HG02970 (cell line): Measurements from ENCODE around the gene COPE.
"Not testable (repeated sequence)": the region's sequence is repeated elsewhere in the genome, so short reads cannot be mapped to it uniquely, and the experiment has no call there.

Source experiments
- ATAC-seq: cut with Tn5 transposase; IDR thresholded peaks from one replicate; pipeline ENCODE4 v1.9.1; 2021; ENCODE audit warnings: mild to moderate bottlenecking, moderate library complexity, moderate number of reproducible peaks; ENCODE audit not compliant: unreplicated experiment, low FRiP score

COPE gene

DNA sequence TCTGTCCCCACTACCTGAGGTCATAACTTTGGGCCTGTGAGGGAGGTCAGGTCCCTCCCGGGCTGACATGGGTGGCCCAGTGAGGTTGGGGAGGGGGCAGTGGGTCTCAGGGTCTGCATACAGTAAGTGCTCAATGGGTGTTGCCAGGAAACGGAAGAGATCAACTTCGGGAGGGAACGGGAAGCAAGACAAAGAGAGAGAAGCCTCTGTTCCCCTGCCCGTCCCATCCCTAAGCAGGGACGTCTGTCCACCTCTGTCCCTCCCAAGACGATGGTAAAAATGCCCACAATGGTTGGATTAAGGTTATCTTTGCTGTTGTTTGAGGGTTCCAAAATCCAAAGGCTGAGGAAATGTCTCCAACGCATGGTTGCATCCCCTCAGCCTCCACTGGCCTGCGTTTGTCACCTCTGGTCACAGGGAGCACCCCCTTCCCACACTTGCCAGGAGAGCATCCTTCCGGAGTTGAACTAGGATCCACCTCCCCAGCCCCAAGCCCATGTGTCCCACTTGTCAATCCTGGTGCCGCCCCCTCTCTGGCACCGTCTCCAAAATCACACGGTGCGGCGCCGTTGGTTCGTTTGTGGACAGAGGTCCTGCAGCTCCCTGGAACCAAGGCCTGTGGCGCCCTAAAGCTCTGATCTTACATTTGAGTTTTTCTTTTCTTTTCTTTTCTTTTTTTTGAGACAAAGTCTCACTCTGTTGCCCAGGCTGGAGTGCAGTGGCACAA lies 22.6 kb upstream of the COPE start:
- ATAC-seq: no peak

DNA sequence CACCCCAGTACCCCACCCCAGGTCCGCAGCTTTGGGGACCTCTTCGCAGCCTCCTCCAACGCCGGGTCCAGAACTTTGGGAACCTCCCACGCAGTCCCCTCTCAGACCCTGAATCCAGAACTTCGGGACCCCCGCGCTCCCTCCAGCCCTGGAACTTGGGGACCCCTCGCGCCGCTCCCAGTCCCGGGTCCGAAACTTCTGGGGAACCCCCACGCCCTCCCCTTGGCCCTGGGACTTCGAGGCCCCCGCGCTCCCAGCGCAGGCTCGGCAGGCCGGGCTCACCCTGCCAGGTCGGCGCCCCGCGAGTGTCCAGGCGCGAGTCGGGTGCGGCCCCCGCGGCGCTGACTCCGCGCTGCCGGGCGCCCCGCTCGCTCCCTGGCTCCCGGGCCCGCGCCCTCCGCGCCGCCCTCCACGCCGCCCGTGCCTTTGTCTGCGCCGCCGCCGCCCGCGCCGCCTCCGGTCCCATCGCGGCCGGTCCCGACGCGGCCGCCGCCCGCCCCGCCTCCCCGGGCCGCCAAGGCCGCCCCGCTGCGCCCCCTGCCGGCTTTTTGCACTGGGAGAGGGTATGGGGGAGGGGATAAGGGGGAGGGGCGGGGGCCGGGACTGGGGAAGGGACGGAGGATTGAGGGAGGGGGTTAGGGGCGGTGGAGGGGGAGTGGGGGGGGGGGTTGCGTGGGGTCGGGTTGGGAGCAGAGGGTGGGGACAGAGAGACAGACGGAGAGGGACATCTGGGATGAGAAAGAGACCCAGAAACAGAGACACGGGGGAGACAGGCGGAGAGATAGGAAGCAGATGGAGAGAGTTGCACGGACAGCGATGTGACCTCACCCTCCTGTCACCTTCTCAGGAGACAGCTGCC lies 21.8 kb upstream of the COPE start, which contains the start of gene HOMER3:
Gene HOMER3 (minus strand): TSS at position 449 of the 859 bp plus-strand sequence. CDS start 2,235 bp downstream, outside the sequence.
- no peak for ATAC-seq

DNA sequence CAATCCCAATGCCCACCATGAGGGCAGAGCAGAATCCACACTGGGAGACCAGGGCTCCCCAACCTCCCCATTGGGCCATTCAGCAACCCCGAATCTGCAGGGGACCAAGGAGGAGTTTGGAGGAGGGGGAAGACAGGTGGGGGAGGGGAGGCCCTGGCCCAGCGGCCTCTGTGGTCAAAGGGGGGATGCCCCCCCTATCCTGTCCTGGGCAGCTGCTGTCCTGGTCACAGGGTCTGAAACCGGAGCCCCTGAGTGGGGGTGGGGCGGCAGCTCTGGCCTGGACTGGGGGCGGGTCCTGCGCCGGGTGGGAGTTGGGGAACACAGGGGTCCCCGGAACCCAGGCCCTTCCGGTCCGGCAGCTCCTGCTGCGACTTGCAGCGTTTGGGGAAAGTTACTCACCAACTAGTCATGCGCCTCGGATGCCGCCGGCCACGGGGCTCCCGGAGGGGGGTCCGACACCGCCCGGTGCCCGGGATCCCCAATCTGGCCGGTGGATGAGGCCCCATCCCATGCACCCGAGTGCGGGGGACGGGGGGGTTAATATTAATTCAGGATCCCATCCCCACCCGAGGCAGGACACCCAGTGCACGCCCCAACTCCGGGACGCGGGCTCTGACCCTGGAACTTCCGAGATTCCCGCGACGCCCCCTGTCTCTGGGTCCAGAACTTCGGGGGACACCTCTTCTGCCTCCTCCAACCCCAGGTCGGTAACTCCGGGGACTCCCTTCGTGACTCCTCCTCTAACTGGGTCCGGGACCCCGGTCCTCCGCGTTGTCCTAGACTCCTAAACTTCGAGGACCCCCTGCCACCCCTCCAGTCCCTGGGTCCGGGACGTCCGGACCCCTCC lies 21.0 kb upstream of the COPE start:
- no peak for ATAC-seq

DNA sequence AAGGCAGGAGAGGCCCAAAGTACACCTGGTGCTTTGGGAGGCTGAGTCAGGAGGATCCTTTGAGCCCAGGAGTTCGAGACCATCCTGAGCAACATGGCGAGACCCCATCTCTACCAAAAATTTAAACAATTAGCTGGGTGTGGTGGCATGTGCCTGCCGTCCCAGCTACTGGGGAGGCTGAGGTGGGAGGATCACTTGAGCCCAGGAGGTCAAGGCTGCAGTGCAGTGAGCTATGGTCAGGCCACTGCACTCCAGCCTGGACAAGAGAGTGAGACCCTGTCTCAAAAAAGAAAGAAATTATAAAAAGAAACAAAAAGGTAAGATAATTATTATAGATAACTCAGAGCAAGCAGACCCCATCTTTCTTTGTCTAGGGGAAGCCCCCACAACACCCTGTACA lies 20.0 kb upstream of the COPE start:
- no peak for ATAC-seq

DNA sequence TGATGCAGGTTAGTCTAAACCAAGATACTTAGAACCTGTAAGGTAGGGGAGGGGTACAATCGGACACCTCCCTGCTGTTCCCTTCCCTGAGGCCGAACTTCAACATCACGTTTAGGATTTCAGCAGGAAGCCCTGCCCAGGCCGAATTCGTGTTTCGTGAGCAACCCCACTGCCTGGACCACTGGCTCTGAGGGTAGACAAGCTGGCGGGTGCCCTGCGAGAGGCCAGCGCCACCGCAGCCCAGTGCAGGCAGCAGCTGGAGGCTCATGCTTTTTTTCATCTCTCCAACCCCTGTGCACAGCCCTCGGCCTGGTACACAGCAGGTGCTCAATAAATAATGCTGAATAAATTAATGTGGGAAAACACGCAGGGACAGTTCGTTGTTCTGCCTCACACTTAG lies 14.1 kb upstream of the COPE start:
- no peak for ATAC-seq

DNA sequence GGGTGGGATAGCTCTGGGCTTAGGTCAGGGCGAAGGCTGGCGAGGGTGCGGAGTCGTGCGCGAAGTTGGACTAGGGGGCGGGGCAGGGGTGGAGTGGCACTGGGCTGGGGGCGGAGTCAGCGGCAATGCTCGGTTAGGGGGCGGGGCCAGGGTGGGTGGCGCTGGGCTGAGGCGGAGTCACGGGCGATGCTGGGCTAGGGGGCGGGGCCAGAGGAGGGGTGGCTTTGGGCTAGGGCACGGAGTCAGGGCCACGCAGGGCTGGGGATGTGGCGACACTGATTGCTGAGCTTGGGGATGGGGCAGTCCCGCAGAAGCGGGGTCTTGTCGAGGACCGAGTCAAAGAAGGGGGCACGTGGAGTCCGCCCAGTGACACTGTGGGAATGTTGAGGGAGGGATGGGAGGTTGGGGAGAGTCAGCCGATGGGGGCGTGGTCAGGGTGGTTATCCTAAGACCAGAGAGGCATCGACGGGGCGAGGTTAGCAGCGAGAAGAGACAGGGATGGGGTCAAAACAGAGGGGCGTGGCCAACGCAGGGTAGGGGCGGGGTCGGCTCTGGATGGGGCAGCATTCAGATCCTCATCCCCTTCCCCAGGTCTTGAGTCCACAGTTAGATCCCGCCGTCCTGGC lies 13.1 kb upstream of the COPE start:
- ATAC-seq: no peak

DNA sequence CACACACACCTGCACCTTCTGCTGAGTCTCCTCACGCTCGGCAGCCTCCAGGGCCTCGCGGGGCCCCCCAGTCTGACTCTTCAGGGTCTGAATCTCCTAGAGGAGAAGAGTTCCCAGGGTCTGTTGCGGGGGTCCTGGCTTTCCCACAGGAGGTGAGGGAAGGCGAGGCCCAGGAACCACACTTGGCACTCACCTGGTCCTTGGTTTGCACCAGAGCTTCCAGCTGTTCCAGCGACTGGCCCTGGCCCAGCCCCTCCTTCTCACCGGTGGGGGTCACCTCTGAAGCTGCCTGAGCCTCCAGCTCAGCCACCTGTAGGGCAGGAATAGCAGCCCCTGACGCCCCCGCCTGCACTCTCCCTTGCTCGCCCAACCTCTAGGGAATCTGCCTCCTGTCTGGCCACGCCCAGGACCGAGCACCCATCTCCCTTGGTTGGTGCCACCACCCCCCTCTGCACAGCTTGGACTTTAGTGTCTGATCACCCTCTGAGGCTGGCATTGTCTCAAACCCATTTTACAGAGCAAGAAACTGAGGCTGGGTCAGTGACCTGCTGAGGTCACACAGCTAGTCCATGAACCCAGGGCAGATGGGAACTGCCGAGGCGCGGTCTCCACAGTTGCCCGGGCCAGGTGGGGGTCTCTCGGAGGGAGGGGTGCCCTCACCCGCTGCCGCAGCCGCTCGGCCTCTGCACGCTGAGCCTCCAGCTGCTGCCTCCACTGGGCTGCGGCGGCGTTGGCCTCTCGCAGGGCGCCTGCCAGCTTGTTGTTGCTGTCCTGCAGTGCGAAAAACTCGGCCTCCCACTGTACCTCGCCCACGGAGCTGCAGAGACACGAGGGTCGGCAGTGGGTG lies 12.4 kb upstream of the COPE start:
- no peak for ATAC-seq

DNA sequence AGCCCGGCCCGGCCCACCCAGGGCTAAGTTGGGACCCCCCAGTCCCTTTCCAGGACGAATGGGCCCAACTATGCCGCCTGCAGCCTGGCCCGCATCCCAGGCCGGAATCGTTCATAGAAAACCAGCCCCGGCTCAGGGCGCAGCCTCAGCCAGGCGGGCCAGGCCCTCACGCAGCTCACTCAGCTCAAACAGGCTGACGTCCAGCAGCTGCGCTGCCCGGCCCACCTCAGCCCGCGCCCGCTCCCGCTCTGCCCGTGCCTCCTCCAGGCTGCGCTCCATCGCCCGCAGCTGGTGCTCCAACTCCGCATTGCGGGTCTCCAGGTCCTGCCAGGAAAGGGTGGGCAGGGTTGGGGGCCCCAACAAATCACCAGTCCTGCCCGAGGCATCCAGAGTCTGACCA lies 10.1 kb upstream of the COPE start:
- ATAC-seq: no peak

DNA sequence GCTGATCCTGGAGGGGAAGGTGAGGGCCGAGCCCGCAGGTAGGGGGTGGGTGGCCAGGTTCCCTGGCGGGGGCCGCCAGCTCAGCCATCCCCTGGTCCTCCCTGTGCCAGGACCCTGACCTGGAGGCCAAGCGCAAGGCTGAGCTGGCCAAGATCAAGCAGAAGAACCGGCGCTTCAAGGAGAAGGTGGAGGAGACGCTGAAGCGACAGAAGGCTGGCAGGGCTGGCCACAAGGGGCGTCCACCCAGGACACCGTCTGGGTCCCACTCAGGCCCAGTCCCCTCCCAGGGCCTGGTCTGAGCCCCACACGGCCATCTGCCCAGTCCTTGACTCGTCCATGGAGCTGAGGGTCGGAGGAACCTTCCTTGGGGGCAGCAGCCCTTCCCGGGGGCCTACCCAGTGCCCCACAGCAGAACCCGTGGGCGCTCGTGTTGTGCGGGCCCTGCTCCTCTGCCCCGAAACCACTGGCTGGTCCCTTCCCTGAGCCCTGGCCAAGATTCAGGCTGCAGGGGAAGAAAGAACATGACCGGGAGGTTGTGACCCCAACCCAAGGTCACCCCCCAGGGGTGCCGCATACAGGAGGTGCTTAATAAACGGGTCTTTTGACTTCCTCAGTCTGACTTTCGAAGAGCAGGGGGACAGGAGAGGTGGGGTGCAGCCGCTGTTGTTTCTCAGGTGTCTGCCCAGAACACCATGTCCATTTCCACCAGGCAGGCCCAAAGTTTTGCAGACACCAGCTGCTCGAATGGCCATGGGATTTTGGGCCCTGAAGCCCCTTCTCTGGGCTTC lies 9.0 kb upstream of the COPE start:
- ATAC-seq: no peak

DNA sequence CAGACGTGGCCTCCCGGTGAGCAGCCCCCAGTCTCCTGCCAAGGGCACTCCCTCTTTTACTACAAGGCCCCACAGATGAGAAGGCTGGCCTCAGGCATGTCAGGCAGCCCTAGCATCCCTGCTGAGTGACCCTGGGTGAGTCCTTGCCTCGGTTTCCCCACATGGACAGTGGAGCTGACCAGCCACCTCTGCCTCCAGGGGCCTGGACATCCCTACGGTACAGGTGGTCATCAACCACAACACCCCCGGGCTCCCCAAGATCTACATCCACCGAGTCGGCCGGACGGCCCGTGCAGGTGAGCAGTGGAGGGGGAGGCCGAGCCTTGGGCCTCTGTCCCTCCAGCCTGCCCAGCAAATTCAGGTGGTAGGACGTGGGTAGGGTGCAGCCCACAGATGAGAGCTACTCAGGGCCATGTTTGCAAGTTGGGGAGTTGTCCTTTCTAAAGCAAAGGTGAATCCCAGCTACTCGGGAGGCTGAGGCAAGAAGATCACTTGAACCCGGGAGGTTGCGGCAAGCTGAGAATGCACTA lies 5.6 kb upstream of the COPE start:
- no peak for ATAC-seq

DNA sequence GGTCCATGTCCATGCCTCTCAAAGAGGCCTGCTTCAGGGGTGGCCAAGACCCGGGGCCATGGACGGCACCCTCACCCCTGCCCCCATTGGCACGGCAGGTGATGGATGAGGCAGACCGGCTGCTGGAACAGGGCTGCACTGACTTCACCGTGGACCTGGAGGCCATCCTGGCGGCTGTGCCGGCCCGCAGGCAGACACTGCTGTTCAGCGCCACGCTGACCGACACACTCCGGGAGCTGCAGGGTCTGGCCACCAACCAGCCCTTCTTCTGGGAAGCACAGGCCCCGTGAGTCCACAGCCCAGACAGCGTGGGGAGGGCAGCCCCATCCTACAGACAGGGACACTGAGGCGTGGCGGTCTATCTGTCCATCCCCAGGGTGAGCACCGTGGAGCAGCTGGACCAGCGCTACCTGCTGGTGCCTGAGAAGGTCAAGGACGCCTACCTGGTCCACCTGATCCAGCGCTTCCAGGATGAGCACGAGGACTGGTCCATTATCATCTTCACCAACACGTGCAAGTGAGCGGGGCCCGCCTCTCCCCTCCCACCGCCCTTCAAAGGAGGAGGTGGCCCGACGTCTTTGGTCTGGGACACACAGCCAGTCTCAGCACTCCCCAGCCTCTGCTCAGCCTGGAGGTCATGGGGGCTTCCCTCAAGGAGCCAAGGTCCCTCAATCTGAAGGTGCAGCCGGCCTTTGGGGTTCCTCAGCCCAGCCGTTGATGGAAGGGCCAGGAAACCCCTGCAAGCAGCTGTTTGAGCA lies 3.2 kb upstream of the COPE start:
- no peak for ATAC-seq

DNA sequence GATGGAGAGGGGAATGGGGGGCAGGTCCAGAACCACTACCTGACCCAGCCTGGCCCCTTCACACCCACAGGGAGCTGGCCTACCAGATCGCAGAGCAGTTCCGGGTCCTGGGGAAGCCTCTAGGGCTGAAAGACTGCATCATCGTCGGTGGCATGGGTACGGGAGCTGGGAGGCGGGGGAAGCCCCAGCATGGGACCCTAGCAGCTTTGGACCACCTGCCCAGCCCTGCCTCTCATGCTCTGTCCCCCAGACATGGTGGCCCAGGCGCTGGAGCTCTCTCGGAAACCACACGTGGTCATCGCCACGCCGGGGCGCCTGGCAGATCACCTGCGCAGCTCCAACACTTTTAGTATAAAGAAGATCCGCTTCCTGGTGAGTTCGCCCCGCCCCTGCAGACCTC lies 2.4 kb upstream of the COPE start:
- no peak for ATAC-seq

DNA sequence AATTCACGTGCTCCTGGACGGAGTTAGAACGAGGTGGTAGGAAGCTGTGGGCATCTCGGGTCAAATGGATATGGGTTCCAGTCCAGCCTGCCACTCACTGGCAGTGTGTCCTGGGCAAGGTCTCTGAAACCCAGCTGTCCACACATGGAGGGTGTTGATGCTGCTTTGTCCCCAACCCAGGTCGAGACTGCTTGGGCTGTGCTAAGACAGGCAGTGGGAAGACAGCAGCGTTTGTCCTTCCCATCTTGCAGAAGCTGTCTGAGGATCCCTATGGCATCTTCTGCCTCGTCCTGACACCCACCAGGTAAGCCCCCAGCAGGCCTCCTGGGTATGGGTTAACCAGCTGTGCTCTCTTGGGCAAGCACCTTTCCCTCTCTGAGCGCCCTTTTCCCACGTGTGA lies 1.2 kb upstream of the COPE start:
- ATAC-seq: no peak

DNA sequence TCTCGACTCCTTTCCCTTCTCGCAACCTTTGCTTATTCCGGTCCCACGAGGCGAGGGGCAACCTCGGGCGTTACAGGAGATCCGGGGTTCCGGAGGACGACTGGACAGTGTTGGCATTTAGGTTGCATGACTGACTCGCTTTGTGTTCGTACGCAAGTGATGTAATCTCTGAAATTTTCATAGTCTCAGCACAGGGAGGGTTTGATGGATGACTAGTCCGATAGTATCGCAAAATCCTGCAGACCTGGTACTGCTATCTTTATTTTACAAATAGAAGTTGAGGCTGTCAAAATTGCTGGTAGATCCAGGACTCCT lies 670 bp upstream of the COPE start:
- peak; percentile 7 for ATAC-seq

DNA sequence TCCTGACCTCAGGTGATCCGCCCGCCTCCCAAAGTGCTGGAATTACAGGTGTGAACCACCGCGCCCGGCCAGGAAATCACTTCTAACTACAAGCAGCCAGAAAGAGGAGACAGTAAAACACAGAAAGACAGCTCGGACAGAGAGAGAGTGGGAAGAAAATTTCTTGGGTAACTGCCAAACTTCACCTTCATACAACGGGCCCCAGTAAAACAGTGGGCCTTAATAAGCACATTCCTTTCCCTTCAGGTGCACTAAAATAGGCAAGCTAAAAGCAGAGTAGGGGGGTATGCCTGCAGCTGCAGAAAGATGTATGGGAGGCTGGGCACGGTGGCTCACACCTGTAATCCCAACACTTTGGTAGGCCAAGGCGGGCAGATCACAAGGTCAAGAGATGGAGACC lies 1.6 kb downstream of the COPE start:
- not testable (repeated sequence) for ATAC-seq

DNA sequence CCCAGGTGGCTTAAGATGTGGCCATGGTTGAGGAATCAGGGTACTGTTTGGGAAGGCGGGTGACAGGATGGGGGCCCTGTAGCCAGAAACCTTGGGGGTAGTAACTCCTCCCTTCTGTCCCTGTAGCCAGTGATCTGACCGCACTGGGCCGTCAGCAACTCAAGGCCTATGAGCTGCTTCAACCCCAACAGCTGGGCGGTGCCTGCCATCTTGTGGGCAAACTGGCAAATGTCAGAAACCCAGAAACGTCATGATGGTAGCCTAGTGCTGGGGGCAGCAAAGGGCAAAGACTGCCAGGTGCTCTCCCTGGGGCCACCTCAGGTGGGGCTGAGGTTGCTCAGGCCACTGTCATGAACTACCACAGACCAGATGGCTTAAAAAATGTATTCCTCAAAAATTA lies 3.5 kb downstream of the COPE start:
- no peak for ATAC-seq

DNA sequence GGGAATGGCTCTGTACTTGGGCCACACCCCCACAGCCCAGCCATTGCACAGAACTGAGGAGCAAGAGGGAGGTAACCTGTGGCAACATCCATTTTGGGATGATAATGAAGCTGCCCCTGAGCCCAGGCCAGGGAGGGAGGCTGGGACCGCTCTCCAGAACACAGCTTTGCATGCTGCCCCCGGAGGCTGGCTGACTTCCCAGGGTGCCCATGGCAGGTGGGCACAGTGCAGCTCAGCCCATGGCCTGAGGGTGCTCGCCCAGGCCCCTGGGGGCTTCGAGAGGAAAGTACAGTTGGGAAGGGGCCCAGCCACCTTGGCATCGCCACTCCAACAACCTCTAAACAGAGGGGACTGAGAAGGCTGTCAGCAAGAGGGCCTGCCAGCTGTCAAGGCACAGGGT lies 5.7 kb downstream of the COPE start:
- no peak for ATAC-seq

DNA sequence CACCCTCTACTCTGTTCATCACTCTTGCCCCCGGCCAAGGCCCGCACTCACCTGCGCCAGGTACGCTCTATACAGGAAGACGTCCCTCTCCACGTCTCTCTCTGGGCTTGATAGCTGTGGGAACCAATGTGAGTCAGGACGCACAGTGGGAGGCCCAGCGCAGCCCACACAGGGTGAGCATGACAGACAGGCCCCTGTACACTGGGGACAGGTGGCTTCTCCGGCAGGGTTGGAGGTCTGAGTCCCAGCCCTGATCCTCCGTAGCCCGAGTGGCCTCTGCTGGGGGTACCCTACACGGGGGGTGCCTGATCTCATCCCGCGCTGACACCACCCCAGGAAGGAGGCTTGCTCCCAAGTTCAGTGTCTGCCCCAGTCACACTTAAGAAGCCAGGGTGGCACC lies 6.3 kb downstream of the COPE start:
- no peak for ATAC-seq
